Endodermal cell (in vitro differentiated cells): ENCODE results near the gene TBPL2. TPM values are rescaled to one million over a fixed set of nuclear protein-coding genes. Genes with fewer than 3 reads are reported as not detected.

Experiments used
- DNase-seq: peaks from one replicate; pipeline ENCODE4 v3.0.0-alpha.2; 2017
- H3K27ac ChIP-seq: 2 replicates; pipeline ENCODE4 v1.5.1; 2013; ENCODE audit warnings: mild to moderate bottlenecking, low read depth, low read length, moderate library complexity
- H3K27me3 ChIP-seq: 2 replicates; pipeline ENCODE4 v1.6.1; 2013; ENCODE audit warnings: mild to moderate bottlenecking, low read length, moderate library complexity; ENCODE audit not compliant: insufficient read depth, control insufficient read depth, poor library complexity, severe bottlenecking
- H3K36me3 ChIP-seq: 2 replicates; pipeline ENCODE4 v1.7.0; 2013; ENCODE audit warnings: mild to moderate bottlenecking, low read length, moderate library complexity; ENCODE audit not compliant: control insufficient read depth, insufficient read depth
- H3K4me1 ChIP-seq: one replicate; pipeline ENCODE4 v1.7.0; 2013; ENCODE audit warnings: low read length; ENCODE audit not compliant: control insufficient read depth, insufficient read depth
- H3K4me3 ChIP-seq: 2 replicates; pipeline ENCODE4 v1.5.1; 2013; ENCODE audit warnings: mild to moderate bottlenecking, low read length, moderate library complexity
- H3K9ac ChIP-seq: 2 replicates; pipeline ENCODE4 v1.6.1; 2013; ENCODE audit warnings: mild to moderate bottlenecking, low read length, moderate library complexity; ENCODE audit not compliant: poor library complexity, severe bottlenecking; ENCODE audit errors: extremely low read depth
- H3K9me3 ChIP-seq: 2 replicates; pipeline ENCODE4 v1.6.1; 2013; ENCODE audit warnings: mild to moderate bottlenecking, low read length, moderate library complexity; ENCODE audit not compliant: control insufficient read depth
- H3K27ac Mint-ChIP-seq: 2 replicates; pipeline ENCODE4 v1.8.0; 2020; ENCODE audit warnings: mixed read lengths
- H3K27me3 Mint-ChIP-seq: 2 replicates; pipeline ENCODE4 v1.8.0; 2021; ENCODE audit warnings: mild to moderate bottlenecking, mixed read lengths; ENCODE audit not compliant: insufficient read depth
- H3K36me3 Mint-ChIP-seq: 2 replicates; pipeline ENCODE4 v1.8.0; 2020; ENCODE audit warnings: low read depth, mixed read lengths
- H3K4me1 Mint-ChIP-seq: 2 replicates; pipeline ENCODE4 v1.8.0; 2020; ENCODE audit warnings: mixed read lengths
- H3K4me3 Mint-ChIP-seq: 2 replicates; pipeline ENCODE4 v1.8.0; 2020; ENCODE audit warnings: mild to moderate bottlenecking, moderate library complexity, mixed read lengths
- H3K9me3 Mint-ChIP-seq: 2 replicates; pipeline ENCODE4 v1.8.0; 2020; ENCODE audit warnings: mild to moderate bottlenecking, mixed read lengths
- WGBS, 2 experiments: methylation state at CpG; one replicate each; pipeline versions ENCODE4 v1.1.5 to v1.1.7; 2013; ENCODE audit warnings: missing lambda C conversion rate in 2 of 2, mixed read lengths in 1 of 2; ENCODE audit not compliant: insufficient coverage in 1 of 2, insufficient read length in 1 of 2; 5-methylcytosine and 5-hydroxymethylcytosine counted together
- total RNA-seq, 2 donors: library from RNA; stranded (reverse); fragmentation: NEBNext Ultra II Directional in 1 of 2; extraction: Animal tissue kit (Norgen Biotek cat#: 25700) in 1 of 2; gene quantifications; 2 replicates in 1 of 2; 3 replicates in 1 of 2; pipeline ENCODE4 v1.2.1, GENCODE V29; 2021
- TF ChIP-seq, protein P1 (sequence below): fragments of 200-600 bp; sonication (generic); conservative IDR thresholded peaks from 2 replicates; pipeline ENCODE4 v1.5.0; 2021; ENCODE audit warnings: antibody characterized with exemption, mild to moderate bottlenecking

TBPL2 gene
- total RNA-seq, 2 donors from 2014 or later = not detected

DNA sequence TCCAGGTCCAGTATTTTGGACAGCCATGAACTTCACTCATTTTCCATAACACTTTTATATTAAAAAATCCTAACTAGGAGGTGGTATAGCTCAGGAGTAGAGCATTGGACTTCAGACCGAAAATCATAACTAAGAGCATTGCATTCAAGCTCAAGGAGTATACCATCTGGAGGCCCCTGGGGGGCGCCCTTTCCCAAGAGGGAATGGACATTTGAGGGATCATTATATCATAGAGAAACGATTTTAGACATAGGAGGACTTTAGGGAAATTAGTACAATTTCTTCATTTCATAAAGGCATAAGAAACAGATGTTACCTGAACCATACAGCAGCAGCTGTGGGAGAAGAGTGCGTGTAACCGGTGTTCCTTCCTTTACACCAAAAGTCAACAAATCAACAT, 23.6 kb downstream of the TBPL2 start:
- H3K27me3 ChIP-seq = no peaks in the 10 kb centered on the region

DNA sequence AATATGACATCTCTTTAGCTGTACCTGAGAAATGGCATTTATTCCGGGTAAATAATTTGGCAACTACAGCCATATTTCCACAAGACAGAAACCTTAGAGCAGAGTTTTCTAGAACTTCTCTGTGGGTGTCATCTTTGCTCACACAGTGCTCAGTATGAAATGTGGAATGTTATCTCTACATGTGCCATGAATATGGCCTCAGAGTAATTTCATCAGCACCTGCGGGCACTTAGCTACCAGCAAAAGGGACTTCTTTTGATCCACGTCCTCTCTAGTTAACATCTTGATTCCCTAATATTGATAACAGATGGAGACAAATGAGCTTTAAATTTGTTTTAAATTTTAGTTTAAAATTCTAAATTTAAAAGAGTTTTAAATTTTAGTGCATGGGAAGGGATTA, 25.9 kb downstream of the TBPL2 start:
- Histone ChIP-seq H3K4me1 (no peaks in the 10 kb centered on the region), H3K9me3 (no peaks in the 10 kb centered on the region), H3K4me3 (no peak overlapping the region), H3K27me3 (no peaks in the 10 kb centered on the region), H3K27ac (no peak overlapping the region), H3K9ac (no peak overlapping the region), H3K36me3 (no peaks in the 10 kb centered on the region)
- H3K9me3 Mint-ChIP-seq = no peaks in the 10 kb centered on the region
- TF ChIP-seq, protein P1, sequence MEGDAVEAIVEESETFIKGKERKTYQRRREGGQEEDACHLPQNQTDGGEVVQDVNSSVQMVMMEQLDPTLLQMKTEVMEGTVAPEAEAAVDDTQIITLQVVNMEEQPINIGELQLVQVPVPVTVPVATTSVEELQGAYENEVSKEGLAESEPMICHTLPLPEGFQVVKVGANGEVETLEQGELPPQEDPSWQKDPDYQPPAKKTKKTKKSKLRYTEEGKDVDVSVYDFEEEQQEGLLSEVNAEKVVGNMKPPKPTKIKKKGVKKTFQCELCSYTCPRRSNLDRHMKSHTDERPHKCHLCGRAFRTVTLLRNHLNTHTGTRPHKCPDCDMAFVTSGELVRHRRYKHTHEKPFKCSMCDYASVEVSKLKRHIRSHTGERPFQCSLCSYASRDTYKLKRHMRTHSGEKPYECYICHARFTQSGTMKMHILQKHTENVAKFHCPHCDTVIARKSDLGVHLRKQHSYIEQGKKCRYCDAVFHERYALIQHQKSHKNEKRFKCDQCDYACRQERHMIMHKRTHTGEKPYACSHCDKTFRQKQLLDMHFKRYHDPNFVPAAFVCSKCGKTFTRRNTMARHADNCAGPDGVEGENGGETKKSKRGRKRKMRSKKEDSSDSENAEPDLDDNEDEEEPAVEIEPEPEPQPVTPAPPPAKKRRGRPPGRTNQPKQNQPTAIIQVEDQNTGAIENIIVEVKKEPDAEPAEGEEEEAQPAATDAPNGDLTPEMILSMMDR = no peak
- no peak for DNase-seq
- H3K4me3 Mint-ChIP-seq = no peak overlapping the region
- H3K4me1 Mint-ChIP-seq = peaks cover 29% of the 10 kb centered on the region
- H3K27me3 Mint-ChIP-seq = peaks cover 4% of the 10 kb centered on the region
- no peak overlapping the region for H3K27ac Mint-ChIP-seq
- no peaks in the 10 kb centered on the region for H3K36me3 Mint-ChIP-seq
- WGBS, 2 experiments = 85 to 100% methylated on average over 3 of the region's 3 CpGs

More for the DNA sequence above, 23.6 kb downstream of the TBPL2 start:
- peaks cover 15% of the 10 kb centered on the region for H3K4me1 Mint-ChIP-seq
- no peak overlapping the region for H3K4me3 ChIP-seq
- no peaks in the 10 kb centered on the region for H3K36me3 Mint-ChIP-seq
- peak; percentile 75 for DNase-seq
- no peaks in the 10 kb centered on the region for H3K4me1 ChIP-seq
- WGBS, 2 experiments = 61% methylated on average over 5 of the region's 5 CpGs; no CpG with 5 or more reads in 1 of the 2 experiments
- no peaks in the 10 kb centered on the region for H3K9me3 ChIP-seq
- no peaks in the 10 kb centered on the region for H3K9me3 Mint-ChIP-seq
- H3K9ac ChIP-seq = no peak overlapping the region
- H3K36me3 ChIP-seq = no peaks in the 10 kb centered on the region
- TF ChIP-seq, protein P1 = peak; percentile 93
- no peak overlapping the region for H3K4me3 Mint-ChIP-seq
- H3K27me3 Mint-ChIP-seq = peaks cover 4% of the 10 kb centered on the region
- H3K27ac Mint-ChIP-seq = no peak overlapping the region
- H3K27ac ChIP-seq = no peak overlapping the region

DNA sequence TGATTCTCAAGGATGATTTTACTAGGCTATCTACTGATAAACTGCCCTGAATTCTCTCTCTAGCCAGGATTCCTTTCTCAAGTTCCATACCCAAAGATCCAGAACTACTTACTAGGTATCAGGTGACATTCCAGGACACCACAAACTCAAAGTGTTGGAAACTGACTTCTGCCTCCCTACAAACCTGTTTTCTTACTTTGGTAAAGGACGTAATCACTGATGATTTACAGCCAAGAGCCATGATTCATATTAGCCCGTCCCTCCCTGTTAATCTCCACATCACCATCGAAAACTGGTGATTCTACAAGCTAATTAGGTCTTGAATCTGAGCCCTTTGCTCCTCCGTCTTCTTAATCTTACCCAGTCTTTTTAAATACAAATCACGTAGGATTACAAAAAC, 27.7 kb downstream of the TBPL2 start:
- TF ChIP-seq, protein P1 = no peak
- no peaks in the 10 kb centered on the region for H3K36me3 Mint-ChIP-seq
- Histone ChIP-seq H3K9ac (no peak overlapping the region), H3K27ac (no peak overlapping the region), H3K9me3 (no peaks in the 10 kb centered on the region), H3K36me3 (no peaks in the 10 kb centered on the region), H3K27me3 (no peaks in the 10 kb centered on the region), H3K4me3 (peak overlapping the region; percentile 89), H3K4me1 (no peaks in the 10 kb centered on the region)
- 93% methylated on average over 4 to 5 of the region's 5 CpGs for WGBS, 2 experiments
- peak overlapping the region; percentile 82 for H3K4me3 Mint-ChIP-seq
- peaks cover 25% of the 10 kb centered on the region for H3K4me1 Mint-ChIP-seq
- DNase-seq = no peak
- H3K27ac Mint-ChIP-seq = no peak overlapping the region
- H3K27me3 Mint-ChIP-seq = peaks cover 4% of the 10 kb centered on the region
- no peaks in the 10 kb centered on the region for H3K9me3 Mint-ChIP-seq
